GM21515 (cell line): ENCODE data around the gene OTP.

Experiments used
- ATAC-seq: cut with Tn5 transposase; IDR thresholded peaks from one replicate; pipeline ENCODE4 v1.9.1; 2021; ENCODE audit not compliant: unreplicated experiment

Gene OTP

DNA sequence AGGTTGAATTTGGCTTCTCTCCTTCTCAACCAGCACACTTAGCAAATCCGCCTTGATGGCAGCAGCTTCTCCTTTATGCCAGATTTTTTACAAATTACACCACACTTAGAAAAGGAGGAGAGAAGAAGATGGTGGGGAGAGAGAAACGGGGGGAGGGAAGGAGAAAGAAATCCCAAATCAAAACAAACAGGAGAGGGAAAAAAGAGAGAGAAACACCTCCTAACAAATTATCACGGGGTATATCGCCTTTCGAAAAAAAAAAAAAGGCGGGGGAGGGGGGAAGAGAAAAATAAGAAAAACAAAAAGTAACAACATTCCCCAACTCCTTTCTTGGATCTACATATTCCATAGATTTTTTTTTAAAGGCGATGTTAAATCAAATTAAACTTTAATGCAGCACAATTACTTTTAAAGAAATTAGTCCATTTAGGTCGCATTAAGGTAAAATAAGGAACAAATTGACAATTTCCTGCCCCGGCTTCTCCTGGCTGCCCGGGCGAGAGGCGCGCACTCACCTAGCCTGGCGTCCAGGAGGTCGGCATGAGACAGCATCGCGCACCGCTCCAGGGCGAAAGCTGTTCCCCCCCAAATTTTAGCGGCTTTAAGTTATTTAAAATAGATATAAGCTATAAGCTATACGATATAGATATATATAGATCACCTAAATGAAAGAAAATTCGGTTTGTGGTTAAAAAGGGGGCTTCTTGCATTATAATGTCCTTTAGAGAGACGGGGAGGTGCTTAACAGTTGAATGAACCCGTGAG lies at the start of gene OTP:
Gene OTP (minus strand): TSS at position 716 of the 765 bp plus-strand sequence. CDS start 164 bp downstream, at position 552.
- ATAC-seq = no peak

DNA sequence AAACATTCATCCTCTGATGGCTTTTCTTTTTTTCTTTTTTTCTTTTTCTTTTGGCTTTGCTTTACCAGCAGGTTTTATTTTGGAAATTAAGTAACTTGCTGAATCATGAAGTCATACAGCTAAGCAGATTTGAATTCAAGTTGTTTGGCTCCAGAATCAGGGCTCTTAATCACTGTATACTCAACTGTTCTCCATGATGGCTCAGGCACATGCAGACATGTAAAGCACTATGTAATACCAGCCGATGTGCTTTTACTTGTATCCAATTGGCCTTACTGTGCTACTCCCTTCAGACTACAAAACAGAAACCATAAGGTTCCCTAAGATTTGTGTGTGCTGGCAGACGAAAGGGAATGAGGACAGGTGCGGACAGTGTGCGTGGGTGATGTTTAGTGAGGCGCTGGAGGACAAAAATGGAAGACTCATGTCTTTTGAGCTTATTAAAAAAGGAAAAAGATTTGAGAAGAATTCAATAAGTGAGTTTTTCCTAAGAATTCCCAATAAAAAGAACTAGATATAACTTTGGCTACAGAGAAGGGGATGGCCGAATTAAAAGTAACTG lies 44.7 kb upstream of the OTP start:
- no peak for ATAC-seq

DNA sequence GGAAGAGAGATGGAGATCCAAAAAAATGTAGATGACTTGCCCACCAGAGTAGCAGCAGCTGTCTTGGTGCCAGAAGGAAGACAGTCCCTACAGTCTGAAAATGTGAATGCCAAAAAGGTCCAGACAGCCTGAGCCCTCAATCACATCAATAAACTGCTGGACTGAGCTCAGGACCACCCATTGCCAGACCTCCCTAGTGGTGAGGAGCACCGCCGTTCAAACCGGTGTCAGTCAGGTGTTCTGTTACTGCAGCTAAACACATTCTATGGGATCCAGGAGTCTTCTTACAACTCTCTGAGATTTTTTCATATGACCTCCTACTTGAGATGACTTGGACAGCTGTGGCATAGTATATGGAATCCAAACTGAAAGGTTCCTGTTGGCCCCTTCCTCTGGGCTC lies 32.0 kb upstream of the OTP start:
- no peak for ATAC-seq

DNA sequence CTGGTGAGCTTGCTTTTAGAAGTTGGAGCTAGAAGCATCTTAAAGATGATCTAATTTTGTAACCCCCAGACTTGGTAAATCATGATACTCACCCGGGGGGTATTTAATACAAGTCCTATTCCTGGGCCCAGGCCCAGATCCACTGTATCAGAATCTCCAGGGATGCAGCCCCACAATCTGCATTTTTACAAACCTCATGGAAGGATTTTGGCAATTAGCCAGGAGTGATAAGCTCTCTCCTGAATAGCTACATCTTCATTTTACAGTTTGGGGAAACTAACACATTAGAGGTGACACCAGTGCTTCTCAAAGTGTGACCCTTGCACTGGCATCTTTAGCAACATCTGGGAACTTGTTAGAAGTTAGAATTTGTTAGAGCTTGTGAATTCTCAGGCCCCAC lies 31.2 kb upstream of the OTP start:
- no peak for ATAC-seq

DNA sequence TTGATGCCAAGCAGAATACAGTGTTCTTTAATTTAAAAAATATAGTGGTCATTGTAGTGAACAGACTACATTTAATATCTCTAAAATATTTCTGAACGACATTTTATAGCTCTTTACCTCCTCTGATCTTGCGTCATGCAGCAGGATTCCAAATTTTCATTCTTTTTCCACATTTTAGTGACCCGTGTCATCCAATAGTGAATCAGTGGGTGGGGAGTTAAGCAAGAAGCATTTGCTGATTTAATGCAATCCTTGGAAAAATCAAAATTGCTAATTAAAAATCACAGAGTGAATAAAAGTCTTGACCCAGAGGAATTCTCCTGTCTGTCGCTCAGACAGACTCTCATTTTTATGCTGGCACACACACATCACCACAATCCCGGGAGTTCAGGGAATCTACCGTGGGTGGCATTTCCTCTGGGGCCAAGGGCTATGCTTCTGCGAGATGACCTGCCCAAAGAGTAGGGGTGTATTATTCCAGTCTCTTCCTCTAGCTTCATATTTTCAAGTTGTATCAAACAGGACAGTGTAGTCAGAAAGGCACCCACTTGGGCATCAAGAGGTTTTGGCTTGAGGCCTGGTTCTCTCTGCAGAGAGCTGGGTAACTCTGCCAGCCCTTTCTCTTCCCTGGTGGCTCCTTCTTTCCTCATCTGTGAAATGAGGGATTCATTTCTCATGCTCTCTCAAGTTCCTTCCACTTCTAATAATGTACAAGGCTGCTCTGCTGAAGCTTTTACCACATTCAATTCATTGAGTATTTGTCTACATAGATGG lies 24.8 kb upstream of the OTP start:
- ATAC-seq = no peak

DNA sequence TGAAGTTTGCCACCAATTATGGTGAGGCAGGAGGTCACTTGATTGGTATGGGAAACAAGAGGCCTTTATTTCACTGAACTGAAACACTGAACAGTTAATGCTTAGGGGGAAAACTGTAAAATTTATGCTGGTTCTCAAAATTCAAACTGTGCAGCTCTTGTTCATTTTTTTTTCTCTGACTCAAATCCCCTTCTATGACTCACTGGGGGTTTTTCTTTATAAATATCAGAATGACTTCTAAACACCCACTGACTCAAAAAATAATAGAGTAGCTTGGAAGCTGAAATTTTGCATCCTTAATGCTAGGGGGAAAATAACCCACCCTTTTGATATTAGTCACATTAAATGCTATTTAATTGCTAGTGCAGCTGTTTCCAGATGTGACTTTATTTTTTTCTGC lies 24.1 kb upstream of the OTP start:
- no peak for ATAC-seq

DNA sequence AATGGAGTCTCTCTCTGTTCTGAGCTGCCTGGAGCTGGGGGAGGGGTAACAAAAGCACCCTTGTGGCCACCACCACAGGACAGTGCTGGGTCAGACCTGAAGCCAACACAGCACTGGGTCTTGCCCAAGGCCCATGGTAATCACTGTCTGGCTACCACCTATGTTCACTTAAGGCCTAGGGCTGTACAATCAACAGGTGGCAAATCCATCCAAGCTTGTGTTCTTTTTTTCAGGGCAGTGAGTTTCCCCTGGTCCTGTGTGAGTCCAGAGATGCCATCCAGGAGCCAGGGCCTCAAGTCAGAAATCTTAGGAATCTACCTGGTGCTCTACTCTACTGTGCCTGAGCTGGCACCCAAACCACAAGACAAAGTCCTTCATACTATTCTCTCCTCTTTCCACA lies 20.1 kb upstream of the OTP start:
- no peak for ATAC-seq

DNA sequence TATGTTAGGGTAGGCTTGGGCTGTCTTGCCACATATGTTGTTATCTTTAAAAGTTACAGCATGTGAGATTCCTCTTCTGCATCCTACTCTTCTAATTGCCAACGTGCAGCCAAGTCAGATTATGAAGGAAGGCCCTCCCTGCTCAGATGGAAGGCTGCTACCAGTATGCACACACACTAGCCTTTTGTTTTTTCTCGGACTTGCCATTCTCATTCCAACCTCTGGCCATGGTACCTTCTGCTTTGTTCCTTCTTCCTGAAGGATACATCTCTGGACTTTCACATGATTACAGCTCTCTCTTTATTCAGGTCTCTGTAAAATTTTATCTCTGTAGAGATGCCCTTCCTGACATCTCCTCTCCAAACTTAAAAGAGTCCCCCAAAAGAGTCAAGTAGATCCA lies 12.8 kb upstream of the OTP start:
- no peak for ATAC-seq

DNA sequence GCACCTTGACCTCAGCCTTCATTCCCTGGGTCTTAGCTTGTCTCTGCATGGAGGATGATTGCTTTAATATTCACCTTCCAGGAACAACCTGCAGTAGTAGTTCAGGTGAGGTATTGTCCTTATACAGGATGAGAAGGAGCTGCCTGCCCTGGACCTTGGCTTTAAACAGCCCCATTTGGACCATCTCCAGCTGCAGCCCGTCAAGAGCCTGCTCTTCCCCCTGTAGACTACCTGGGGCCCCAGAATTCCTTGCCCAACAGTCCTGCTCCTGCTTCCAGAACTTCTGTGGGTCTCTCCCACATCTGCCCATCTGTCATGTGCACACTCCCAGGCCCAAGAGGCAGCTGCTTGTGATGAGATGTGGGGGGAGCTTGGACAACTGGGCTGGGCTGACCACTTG lies 12.2 kb upstream of the OTP start:
- no peak for ATAC-seq

DNA sequence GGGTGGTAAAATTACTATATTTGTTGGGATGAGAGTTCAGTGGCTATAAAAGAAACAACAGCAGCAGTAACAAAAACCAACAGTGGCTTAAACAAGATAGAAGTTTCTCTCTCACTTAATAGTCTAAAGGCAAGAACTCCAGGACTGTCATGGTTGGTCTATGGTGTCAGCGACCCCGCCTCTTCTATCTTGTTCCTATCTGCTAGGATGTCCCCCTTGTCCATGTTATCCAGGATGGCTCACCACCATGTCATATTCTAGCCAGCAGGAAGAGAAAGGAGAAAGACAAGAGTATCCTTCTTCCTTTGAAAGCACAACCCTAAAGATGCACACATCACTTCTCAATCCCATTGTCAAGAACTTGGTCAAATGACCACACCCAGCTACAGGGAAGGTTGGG lies 11.3 kb upstream of the OTP start:
- no peak for ATAC-seq

DNA sequence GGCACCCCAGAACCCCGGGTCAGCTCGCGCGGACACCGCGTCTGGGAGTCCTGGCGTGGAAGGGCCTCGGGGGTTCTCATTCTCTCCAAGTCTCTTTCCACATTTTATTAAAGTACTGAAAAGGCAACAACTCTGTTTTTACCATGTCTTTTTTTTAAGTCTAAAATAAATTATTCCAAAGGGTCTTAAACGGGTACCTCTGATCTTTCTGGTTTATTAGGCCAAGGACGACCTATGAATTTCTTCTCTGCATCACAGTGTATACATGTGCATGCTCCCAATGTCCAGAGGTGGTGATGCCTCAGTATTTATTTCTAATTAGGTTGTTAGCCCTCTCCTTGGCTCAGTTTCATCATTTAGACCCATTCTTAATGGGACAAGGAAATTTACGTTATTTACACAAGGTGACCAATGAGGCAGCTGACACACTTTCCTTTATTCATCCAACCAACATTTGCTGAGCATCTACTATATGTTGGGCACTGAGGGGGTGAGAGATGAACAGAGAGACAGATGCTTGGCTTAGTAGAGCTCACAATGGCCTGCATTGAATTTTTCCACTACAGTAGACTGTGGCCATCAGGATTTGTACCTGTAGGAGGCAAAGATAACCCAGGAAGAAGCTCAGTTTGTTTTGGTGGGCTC lies 7.6 kb upstream of the OTP start:
- ATAC-seq = no peak

DNA sequence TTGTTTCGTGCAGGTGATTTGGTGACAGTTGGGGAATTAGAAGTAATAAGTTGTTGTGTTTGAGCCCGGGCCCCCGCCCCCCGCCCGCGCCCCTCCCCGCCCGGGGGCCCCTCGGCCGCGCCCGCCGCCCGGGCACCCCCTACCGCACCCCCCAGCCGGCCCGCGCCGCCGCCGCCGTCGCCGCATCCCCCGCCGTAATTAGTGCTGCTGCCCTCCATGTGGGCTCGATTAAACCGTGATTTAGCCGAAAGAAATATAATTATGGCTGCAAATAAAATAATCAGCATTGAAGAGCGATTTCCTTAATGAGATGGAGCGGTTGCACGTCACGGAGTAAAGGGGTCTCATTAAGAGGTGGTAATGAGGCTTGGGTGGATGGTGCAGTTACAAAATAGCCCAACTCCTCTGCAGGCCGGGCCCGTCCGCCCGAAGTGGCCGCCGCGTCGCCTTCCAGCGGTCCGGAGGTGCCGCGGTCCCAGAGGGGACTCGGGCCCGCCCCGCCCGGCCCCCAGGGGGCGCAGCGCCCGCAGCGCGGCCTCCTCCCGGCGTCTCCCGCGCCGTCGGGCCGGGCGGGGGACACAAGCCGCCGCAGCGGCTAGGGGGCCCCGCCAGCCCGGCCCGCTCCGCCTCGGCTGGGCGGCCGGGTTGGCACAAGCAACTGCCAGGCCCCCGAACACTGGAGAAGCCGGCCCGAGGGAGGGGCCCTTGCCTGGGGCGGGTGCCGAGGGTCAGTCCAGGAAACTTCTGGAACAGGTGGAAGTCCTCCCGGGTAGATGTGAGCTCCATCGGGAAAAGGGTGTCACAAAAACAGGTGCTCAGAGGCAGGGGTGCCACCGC lies 6.9 kb upstream of the OTP start:
- ATAC-seq = no peak

DNA sequence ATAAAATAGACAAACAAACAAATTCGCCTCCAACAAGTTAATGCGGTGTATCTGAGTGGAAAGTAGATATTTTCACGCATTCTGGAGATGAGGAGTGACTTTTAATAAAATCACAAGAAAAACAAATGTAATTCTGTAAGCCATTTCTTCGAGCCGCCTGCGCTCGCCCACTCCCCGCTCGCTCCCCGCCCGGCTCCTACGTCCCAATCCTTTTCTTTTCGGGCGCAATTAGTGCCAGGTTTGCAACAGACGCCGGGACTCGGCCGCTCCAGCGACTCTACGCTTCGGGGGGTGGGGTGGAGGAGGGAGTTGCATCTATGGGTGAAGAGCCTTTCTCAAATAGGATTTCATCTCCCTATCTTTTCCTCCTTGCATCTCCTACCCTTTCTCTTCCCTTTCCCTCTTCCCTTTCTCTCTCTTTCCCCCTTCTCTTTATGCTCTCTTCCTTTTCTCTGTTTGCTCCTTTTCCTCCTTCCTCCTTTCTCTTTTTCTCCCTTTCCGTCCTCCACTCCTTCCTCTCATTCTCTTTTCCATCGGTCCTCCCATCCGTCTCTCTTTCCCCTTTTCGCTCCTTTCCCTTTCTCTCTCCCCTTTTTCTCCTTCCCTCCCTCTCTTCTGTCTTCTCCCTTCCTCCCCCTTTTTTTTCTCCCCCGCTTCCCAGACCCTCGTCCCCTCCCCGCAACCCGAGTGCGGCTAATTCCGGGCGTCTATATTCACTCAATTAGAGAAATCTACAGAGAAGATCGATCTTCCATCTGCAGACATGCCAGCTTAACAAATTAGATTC lies 6.1 kb upstream of the OTP start:
- no peak for ATAC-seq

DNA sequence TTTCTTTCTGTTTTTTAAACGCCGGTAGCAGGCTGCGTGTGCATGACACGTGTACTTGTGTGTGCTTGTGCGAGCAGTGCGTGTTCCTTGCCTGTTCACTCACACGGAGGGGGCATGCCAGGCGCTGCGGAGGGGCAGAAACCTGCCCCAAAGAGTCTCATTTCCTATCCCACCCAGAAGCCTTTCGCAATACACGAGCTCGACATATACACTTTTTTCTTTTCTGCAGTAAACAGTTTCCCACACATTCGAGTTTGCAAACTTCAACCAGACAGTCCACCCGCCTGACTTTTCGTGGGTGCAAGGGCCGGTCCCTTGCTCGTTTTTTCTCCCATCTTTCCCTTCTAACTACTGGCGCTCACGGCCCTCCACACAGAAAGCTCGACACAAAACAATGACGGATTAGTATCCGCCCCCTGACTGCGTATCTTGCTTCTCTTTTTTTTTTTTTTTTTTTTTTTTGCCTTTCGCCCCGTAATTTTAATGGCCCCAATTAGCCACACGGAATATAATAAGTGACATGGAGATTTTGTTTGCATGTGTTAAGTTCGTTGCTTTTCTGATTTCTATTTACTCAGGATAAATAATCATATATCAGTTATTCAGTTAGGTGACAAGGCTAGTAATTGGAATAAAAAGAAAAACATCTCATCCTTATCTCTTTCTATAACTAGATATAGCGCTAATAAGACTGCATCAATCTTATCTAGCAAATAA lies 5.3 kb upstream of the OTP start:
- no peak for ATAC-seq

DNA sequence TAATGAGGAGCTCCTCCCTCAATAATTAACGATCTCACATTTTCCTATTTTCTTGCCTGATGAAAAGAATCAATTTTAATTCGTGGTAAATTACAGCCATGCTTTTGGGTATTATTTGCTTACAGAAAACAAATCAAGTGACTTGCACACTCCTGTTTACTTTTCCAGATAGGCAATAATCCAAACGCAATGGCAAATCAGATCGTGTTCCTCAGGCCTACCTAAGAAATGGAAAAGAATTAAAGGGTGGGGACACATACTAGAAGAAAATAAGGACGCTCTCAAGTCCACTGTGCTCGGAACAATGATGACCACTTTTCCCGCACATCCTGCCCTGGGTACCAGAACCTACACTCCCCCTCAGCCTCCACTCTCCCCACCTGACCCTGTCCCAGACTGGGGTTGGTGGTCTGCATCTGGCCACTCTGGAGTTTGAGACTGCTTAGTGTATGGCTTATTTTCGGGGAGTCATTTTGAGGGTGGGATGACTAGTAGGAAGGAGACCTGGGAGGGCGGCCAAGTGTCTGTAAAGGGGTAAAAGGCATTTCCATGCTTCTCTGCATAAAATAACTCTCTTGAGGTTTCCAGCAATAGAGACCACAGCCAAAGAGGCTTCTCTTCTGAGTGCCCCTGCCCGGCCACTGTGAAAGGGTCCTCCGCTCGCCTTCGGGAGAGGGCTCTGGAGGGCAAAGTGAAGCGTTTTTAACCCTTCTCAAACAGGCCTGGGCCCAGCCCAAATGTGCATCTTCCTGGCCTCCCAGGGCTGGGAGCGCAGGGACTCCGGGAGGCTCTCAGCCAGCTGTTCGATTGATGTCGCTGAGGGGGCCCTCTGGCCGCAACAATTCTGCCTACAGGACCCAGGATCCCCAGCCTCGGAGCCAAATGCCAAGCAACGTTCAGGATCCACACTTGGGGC lies 4.5 kb upstream of the OTP start:
- no peak for ATAC-seq

DNA sequence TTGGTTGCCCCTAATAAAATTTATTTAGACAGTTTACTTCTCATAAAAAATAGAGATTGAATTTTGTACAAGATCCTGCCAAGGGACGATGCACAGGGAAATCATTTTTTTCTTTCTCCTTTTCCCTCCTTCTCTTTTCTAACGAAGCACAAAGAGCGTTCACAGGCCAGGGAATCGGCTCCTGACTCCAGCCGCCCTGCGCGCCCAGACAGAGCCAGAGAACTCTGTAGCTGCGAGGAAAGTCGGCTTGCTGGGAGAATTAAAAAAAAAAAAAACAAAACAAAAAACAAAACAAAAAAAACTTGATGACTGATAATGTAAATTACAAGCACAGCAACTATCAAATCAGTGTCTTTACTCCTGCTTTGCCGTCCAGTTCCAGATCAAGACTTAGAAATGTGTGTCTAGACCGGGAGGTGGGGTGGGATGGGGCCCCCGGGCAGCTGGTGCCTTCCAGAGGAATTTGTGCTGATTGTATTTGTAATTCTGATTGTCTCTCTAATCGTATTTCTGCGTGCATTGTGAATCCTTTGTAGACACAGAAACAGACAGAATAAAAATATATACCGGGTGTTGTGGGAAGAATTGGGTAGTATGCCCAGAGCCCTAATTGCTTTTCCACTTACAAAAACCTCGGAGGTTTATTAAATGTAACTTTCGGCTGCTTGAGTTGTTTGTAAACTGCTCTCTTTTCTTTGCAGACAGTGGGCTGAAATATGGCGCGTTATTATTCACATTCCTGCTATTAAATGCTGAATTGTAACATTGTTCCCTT lies 3.6 kb upstream of the OTP start:
- ATAC-seq = no peak

DNA sequence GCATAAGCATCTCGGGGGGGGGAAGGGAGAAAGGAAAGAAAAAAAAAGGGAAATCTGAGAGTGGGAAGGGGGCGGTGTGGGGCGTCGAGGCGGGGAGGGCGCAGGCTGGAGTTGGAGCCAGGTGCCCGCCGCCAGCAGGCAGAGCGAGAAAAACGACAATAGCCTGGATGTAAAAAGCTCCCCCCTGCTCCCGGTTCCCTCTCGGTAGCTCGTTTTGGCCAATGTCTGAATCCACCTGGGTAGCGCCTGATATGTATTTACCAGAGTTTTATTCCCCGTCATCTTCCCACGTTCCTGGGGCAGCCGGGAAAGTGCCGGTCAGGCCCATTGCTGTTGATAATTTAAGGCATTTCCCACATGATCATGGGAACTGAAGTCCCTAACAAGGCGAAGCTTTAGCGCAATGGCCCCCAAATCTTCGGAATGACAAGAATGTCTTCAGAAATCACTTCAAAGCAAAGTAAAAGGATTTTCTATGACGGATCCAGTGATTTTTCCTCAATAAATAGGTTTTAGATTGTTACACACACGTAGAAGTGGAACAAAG lies 3.0 kb upstream of the OTP start:
- ATAC-seq = no peak
